Panc1 (cell line): ENCODE results near the gene GPC2. TPM values are rescaled to one million over a fixed set of nuclear protein-coding genes. Genes with fewer than 3 reads are reported as not detected.

Experiments used
- ATAC-seq: fragments of 200-7000 bp; cut with Tn5 transposase; 2 replicates; pipeline ENCODE4 v1.9.1; 2020; ENCODE audit warnings: mild to moderate bottlenecking, moderate library complexity
- BruUV-seq: library from RNA; stranded (reverse); fragments of 400-500 nt; replicated peaks from 2 replicates; lab custom pipeline; 2021; lab: Mats Ljungman, UMichigan
- CTCF ChIA-PET: fragments of 300-600 bp; sonication (Branson Sonifier 250); formaldehyde crosslinking; loops from one replicate; lab custom pipeline; 2022; ENCODE audit warnings: antibody characterized with exemption; lab: Charles Lee
- POLR2A ChIA-PET: fragments of 300-600 bp; sonication (Branson Sonifier 250); formaldehyde crosslinking; loops from one replicate; lab custom pipeline; 2022; ENCODE audit warnings: antibody characterized with exemption; lab: Charles Lee
- DNase-seq: peaks from one replicate; pipeline ENCODE4 v3.0.0-alpha.2; 2010; ENCODE audit warnings: low read depth, low spot score
- H3K27ac ChIP-seq: 2 replicates; pipeline ENCODE4 v1.5.1; 2011; ENCODE audit warnings: mild to moderate bottlenecking, low read length, inconsistent platforms
- H3K27me3 ChIP-seq: fragments of 200-500 bp; sonication (Bioruptor generic); 2 replicates; pipeline ENCODE4 v1.6.0; 2014; ENCODE audit warnings: low read length, inconsistent platforms; ENCODE audit not compliant: control insufficient read depth, insufficient read depth
- H3K36me3 ChIP-seq: fragments of 200-500 bp; sonication (Bioruptor generic); 2 replicates; pipeline ENCODE4 v1.5.1; 2014; ENCODE audit warnings: inconsistent platforms, mild to moderate bottlenecking, low read length, moderate library complexity; ENCODE audit not compliant: control insufficient read depth, insufficient read depth
- H3K4me1 ChIP-seq: 2 replicates; pipeline ENCODE4 v1.5.1; 2011; ENCODE audit warnings: inconsistent platforms, mild to moderate bottlenecking, low read length, moderate library complexity; ENCODE audit not compliant: control insufficient read depth, insufficient read depth
- H3K4me3 ChIP-seq, 2 experiments: 2 replicates each; pipeline ENCODE4 v1.5.1; 2011 to 2012; ENCODE audit warnings: low read depth in 2 of 2, low read length in 2 of 2, mild to moderate bottlenecking in 2 of 2, inconsistent platforms in 1 of 2, moderate library complexity in 1 of 2
- H3K9me3 ChIP-seq: fragments of 200-500 bp; sonication (Bioruptor generic); 2 replicates; pipeline ENCODE4 v1.5.1; 2014; ENCODE audit warnings: low read depth, mild to moderate bottlenecking, inconsistent platforms, low read length, moderate library complexity; ENCODE audit not compliant: control insufficient read depth, insufficient read depth
- POLR2AphosphoS5 ChIP-seq: IDR thresholded peaks from 2 replicates; pipeline ENCODE4 v1.6.1; 2012; ENCODE audit warnings: mild to moderate bottlenecking, low read depth, low read length, moderate library complexity
- SIN3A ChIP-seq: IDR thresholded peaks from 2 replicates; pipeline ENCODE4 v1.6.1; 2012; ENCODE audit warnings: low read depth, mild to moderate bottlenecking, low read length, moderate library complexity, borderline replicate concordance; ENCODE audit not compliant: insufficient read depth
- TCF7L2 ChIP-seq: IDR thresholded peaks from 2 replicates; pipeline ENCODE4 v1.6.1; 2011; ENCODE audit warnings: mild to moderate bottlenecking, low read depth, low read length, inconsistent platforms
- in situ Hi-C: cut with HindIII; loops from 2 replicates; pipeline ENCODE4 v1.10.0; 2016; ENCODE audit warnings: low sequenced_read_pairs, low pct_unique_long_range_greater_than_20kb
- intact Hi-C: fragments of 100-400 bp; cut with micrococcal nuclease; formaldehyde crosslinking; loops from one replicate; pipeline ENCODE4 v1.10.0; 2022; ENCODE audit not compliant: unreplicated experiment
- microRNA-seq: library from miRNA; unstranded; fragments of <30 nt; microRNA quantifications from one replicate; pipeline ENCODE4 v1.1.0, GENCODE V29; 2020; ENCODE audit not compliant: unreplicated experiment
- total RNA-seq: library from RNA; stranded (reverse); gene quantifications from one replicate; pipeline ENCODE4 v1.2.1, GENCODE V29; 2021; ENCODE audit not compliant: unreplicated experiment
- TF ChIP-seq, protein P1 (sequence below): fragments of 450-650 bp; IDR thresholded peaks from 2 replicates; pipeline ENCODE4 v1.5.1; 2017; ENCODE audit warnings: mild to moderate bottlenecking
- TF ChIP-seq, protein P2 (sequence below), 2 experiments: IDR thresholded peaks; 2 replicates each; pipeline ENCODE4 v1.6.1; 2011 to 2012; ENCODE audit warnings: low read depth in 2 of 2, control low read depth in 1 of 2, low read length in 1 of 2, mild to moderate bottlenecking in 1 of 2, moderate library complexity in 1 of 2; ENCODE audit not compliant: insufficient read depth in 1 of 2

Gene GPC2
- total RNA-seq, 1 experiment from 2014 or later = 7.9 TPM

DNA sequence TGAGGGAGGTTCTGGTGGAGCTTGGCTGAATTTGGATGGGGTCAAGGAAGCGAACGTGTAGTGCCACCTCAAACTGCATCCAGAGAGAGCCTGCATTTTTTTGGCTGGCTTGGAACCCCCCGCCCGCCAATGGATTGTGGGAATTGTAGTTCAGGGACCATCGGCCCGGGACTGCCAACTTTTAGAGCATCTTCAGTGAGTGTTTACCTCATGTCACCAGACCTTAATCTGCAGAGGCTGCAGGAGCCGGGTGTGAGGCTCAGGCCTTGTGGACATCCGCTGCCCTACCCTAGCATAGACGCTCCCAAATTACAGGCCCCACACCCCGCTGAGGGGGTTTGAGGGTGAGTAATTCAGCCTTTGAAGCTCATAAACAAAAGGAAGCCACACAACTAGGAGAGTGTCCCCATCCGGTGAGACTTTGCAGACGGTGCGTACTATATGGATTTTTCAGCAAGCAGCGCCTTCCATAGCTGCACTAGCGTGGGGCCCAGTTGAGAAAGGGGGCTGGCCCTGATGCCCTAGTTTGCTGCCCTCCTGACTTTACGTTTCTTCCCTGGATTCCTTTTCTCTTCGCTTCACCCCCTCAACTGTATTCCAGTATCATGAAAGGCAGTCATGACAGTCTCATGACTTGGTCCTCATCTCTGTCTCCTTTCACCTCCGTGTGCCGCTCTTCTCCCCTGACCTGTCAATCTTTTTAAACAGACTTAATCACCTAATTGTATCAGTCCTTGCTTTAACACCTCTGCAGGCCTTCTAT, 57.0 kb downstream of the GPC2 start:
- BruUV-seq = TSS peak; percentile 84
- CTCF ChIA-PET = no interaction called here

More for the DNA sequence above, 57.0 kb downstream of the GPC2 start:
- H3K9me3 ChIP-seq = no peaks in the 10 kb centered on the region
- H3K27ac ChIP-seq = peak overlapping the region; percentile 88
- H3K4me3 ChIP-seq = peak overlapping the region; percentile 69 to 99
- intact Hi-C loops (no loop called here), in situ Hi-C loops (no loop called here)
- TF ChIP-seq TCF7L2 = peak; percentile 69; the same call in 1 of the 2 replicates
- TF ChIP-seq, protein P1, sequence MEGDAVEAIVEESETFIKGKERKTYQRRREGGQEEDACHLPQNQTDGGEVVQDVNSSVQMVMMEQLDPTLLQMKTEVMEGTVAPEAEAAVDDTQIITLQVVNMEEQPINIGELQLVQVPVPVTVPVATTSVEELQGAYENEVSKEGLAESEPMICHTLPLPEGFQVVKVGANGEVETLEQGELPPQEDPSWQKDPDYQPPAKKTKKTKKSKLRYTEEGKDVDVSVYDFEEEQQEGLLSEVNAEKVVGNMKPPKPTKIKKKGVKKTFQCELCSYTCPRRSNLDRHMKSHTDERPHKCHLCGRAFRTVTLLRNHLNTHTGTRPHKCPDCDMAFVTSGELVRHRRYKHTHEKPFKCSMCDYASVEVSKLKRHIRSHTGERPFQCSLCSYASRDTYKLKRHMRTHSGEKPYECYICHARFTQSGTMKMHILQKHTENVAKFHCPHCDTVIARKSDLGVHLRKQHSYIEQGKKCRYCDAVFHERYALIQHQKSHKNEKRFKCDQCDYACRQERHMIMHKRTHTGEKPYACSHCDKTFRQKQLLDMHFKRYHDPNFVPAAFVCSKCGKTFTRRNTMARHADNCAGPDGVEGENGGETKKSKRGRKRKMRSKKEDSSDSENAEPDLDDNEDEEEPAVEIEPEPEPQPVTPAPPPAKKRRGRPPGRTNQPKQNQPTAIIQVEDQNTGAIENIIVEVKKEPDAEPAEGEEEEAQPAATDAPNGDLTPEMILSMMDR = no peak
- TF ChIP-seq, protein P2, sequence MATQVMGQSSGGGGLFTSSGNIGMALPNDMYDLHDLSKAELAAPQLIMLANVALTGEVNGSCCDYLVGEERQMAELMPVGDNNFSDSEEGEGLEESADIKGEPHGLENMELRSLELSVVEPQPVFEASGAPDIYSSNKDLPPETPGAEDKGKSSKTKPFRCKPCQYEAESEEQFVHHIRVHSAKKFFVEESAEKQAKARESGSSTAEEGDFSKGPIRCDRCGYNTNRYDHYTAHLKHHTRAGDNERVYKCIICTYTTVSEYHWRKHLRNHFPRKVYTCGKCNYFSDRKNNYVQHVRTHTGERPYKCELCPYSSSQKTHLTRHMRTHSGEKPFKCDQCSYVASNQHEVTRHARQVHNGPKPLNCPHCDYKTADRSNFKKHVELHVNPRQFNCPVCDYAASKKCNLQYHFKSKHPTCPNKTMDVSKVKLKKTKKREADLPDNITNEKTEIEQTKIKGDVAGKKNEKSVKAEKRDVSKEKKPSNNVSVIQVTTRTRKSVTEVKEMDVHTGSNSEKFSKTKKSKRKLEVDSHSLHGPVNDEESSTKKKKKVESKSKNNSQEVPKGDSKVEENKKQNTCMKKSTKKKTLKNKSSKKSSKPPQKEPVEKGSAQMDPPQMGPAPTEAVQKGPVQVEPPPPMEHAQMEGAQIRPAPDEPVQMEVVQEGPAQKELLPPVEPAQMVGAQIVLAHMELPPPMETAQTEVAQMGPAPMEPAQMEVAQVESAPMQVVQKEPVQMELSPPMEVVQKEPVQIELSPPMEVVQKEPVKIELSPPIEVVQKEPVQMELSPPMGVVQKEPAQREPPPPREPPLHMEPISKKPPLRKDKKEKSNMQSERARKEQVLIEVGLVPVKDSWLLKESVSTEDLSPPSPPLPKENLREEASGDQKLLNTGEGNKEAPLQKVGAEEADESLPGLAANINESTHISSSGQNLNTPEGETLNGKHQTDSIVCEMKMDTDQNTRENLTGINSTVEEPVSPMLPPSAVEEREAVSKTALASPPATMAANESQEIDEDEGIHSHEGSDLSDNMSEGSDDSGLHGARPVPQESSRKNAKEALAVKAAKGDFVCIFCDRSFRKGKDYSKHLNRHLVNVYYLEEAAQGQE (IDR thresholded peaks at IDR 0.05; ENCODE audit: insufficient read depth in 1 of 2, low read depth in 2 of 2, low read length in 1 of 2) = no peak
- TF ChIP-seq SIN3A = no peak; the same call in 1 of the 2 replicates
- TF ChIP-seq POLR2AphosphoS5 = no peak
- POLR2A ChIA-PET = interaction anchor here (0.9 to 1.2 kb wide), 2 partner anchors 18 to 20 kb away, joined by 3 to 16 read pairs; no protein-coding TSS in a partner anchor
- DNase-seq (peak; percentile 61), ATAC-seq (peak; percentile 75)
- H3K36me3 ChIP-seq = no peaks in the 10 kb centered on the region
- no peaks in the 10 kb centered on the region for H3K27me3 ChIP-seq
- peaks cover 16% of the 10 kb centered on the region for H3K4me1 ChIP-seq

Small RNAs within 50 kb of the gene (microRNA-seq; reads per million reads assigned to microRNA genes)
- not detected for gene MIR4658

Other genes with a start within 250 kb of the GPC2 start
- gene GJC3, start 247.8 kb downstream of the GPC2 start, total RNA-seq = not detected
- 0.49 TPM for gene AZGP1, start 201.3 kb downstream of the GPC2 start, total RNA-seq
- gene ZKSCAN1, start 161.8 kb downstream of the GPC2 start, total RNA-seq = 55.5 TPM
- gene ZSCAN21, start 127.6 kb downstream of the GPC2 start, total RNA-seq = 13.4 TPM
- 32.9 TPM for gene ZNF3, start 95.7 kb downstream of the GPC2 start, total RNA-seq
- gene COPS6, start 88.4 kb downstream of the GPC2 start, total RNA-seq = 182 TPM
- gene MCM7, start 76.0 kb downstream of the GPC2 start, total RNA-seq = 258 TPM
- 42.6 TPM for gene AP4M1, start 75.7 kb downstream of the GPC2 start, total RNA-seq
- 92.3 TPM for gene TAF6, start 58.0 kb downstream of the GPC2 start, total RNA-seq
- gene CNPY4, start 57.7 kb downstream of the GPC2 start, total RNA-seq = 12.6 TPM
- gene MBLAC1, start 50.4 kb downstream of the GPC2 start, total RNA-seq = 5.2 TPM
- gene LAMTOR4, start 28.5 kb downstream of the GPC2 start, total RNA-seq = 224 TPM
- gene TRAPPC14, start 18.7 kb downstream of the GPC2 start, total RNA-seq = 33.2 TPM
- 0.98 TPM for gene GAL3ST4, start 8.8 kb downstream of the GPC2 start, total RNA-seq
- gene STAG3, start 537 bp upstream of the GPC2 start, total RNA-seq = 1.7 TPM
- gene PVRIG, start 42.6 kb upstream of the GPC2 start, total RNA-seq = not detected
- gene SPDYE3, start 130.3 kb upstream of the GPC2 start, total RNA-seq = not detected
- 73.2 TPM for gene PILRB, start 180.7 kb upstream of the GPC2 start, total RNA-seq
- gene PILRA, start 196.1 kb upstream of the GPC2 start, total RNA-seq = 4.8 TPM